Esophagus muscularis mucosa (tissue), 4 donors: Measurements from ENCODE around the gene TANGO2. TPM values are rescaled to one million over a fixed set of nuclear protein-coding genes. Genes with fewer than 3 reads are reported as not detected.
A peak's percentile ranks its signal among the peaks of the same experiment; 100 is the strongest.

ENCODE experiments used
- DNase-seq: peaks from one replicate; pipeline ENCODE4 v3.0.0-alpha.2; 2017; ENCODE audit errors: extremely low spot score
- H3K27ac ChIP-seq, 4 donors: fragments of 200-600 bp; sonication (generic); replicated peaks in 1 of 4; 1 replicate in 3 of 4; 2 replicates in 1 of 4; pipeline ENCODE4 v1.5.1; 2016 to 2019; ENCODE audit warnings: mild to moderate bottlenecking in 1 of 4
- H3K27me3 ChIP-seq, 4 donors: fragments of 200-600 bp; sonication (generic); one replicate each; pipeline versions ENCODE4 v1.5.1 to v1.6.0; 2016 to 2019
- H3K36me3 ChIP-seq, 4 donors: fragments of 200-600 bp; sonication (generic); one replicate each; pipeline ENCODE4 v1.5.1; 2016 to 2019
- H3K4me1 ChIP-seq, 4 donors: fragments of 200-600 bp; sonication (generic); one replicate each; pipeline ENCODE4 v1.5.1; 2016 to 2019
- H3K4me3 ChIP-seq, 4 donors: fragments of 200-600 bp; sonication (generic); 1 replicate in 2 of 4; 2 replicates in 2 of 4; pipeline ENCODE4 v1.5.1; 2016 to 2019; ENCODE audit warnings: mild to moderate bottlenecking in 4 of 4, moderate library complexity in 1 of 4
- H3K9me3 ChIP-seq, 4 donors: fragments of 200-600 bp; sonication (generic); 1 replicate in 3 of 4; 2 replicates in 1 of 4; pipeline ENCODE4 v1.5.1; 2016 to 2019
- EP300 ChIP-seq: sonication (generic); formaldehyde crosslinking; IDR thresholded peaks from one replicate; pipeline ENCODE4 v1.6.1; 2017; ENCODE audit warnings: antibody characterized with exemption
- POLR2A ChIP-seq: fragments of 450-650 bp; IDR thresholded peaks from one replicate; pipeline ENCODE4 v1.6.1; 2017; ENCODE audit warnings: antibody characterized with exemption, moderate library complexity, mild to moderate bottlenecking, low read depth
- POLR2AphosphoS5 ChIP-seq, 2 donors: sonication (generic); formaldehyde crosslinking; IDR thresholded peaks; one replicate each; pipeline ENCODE4 v1.6.1; 2017; ENCODE audit warnings: antibody characterized with exemption in 2 of 2
- WGBS: methylation state at CpG from one replicate; pipeline ENCODE4 v1.1.5; 2018; 5-methylcytosine and 5-hydroxymethylcytosine counted together
- intact Hi-C: fragments of 100-400 bp; cut with DNase I; formaldehyde crosslinking; loops from one replicate; pipeline ENCODE4 v1.15.1; 2023
- small RNA-seq, 3 donors: library from RNA; depleted of rRNA; stranded (forward); fragments of <200 nt; gene quantifications; one replicate each; pipeline ENCODE3, GENCODE V24; 2016
- total RNA-seq, 4 donors: library from RNA; depleted of rRNA; stranded (reverse); fragments of >200 nt; gene quantifications; one replicate each; pipeline versions ENCODE4 v1.1.0 to v1.2.1, GENCODE V29; 2016
- TF ChIP-seq, protein P1 (sequence below), 3 experiments: fragments of 200-600 bp in 2 of 3; fragments of 450-650 bp in 1 of 3; sonication (generic) in 2 of 3; IDR thresholded peaks; one replicate each; pipeline ENCODE4 v1.5.1; 2017 to 2019; ENCODE audit warnings: antibody characterized with exemption in 3 of 3, mild to moderate bottlenecking in 2 of 3, moderate library complexity in 1 of 3

TANGO2 gene
- total RNA-seq, 4 donors from 2014 or later: 37.1 to 44.4 (median 42.3) TPM

DNA sequence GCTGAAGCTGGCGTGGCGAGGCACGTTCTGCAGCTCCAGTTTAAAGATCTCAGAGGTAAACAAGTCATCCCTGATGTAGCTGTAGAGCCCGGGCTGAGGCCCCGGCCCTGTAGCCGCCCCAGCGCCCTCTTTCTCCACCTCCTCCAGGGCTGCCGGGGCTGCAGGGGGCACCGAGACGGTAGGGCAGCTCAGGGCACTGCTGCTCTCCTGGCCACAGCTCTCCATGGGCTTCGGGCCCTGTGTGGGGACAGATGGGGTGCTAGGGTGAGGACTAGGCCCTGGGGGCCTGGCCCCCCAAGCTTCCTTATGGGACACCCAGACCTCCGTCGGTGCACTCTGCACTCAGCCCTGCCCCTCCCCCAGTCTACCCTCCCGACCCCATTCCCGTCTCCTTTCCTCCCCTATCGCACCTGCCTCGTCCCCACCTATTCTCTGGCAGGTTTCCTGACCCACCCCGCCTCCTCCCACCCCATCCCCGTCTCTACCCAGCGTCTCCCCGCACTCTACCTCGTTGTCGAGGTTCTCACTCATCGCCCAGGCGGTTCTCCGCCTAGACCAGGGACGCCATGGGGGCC lies 95.6 kb downstream of the TANGO2 start:
- Histone ChIP-seq H3K9me3 (no peaks in the 10 kb centered on the region), H3K27me3 (no peaks in the 10 kb centered on the region), H3K4me3 (peak overlapping the region; percentile 80 to 91 (median 86)), H3K36me3 (peaks cover 32 to 73% (median 69%) of the 10 kb centered on the region in 4 donors), H3K27ac (peak overlapping the region; percentile 85 to 91 (median 88)), H3K4me1 (peaks cover 35 to 64% (median 51%) of the 10 kb centered on the region in 4 donors)
- 8% methylated on average over 20 of the region's 27 CpGs for WGBS
- TF ChIP-seq, protein P1, sequence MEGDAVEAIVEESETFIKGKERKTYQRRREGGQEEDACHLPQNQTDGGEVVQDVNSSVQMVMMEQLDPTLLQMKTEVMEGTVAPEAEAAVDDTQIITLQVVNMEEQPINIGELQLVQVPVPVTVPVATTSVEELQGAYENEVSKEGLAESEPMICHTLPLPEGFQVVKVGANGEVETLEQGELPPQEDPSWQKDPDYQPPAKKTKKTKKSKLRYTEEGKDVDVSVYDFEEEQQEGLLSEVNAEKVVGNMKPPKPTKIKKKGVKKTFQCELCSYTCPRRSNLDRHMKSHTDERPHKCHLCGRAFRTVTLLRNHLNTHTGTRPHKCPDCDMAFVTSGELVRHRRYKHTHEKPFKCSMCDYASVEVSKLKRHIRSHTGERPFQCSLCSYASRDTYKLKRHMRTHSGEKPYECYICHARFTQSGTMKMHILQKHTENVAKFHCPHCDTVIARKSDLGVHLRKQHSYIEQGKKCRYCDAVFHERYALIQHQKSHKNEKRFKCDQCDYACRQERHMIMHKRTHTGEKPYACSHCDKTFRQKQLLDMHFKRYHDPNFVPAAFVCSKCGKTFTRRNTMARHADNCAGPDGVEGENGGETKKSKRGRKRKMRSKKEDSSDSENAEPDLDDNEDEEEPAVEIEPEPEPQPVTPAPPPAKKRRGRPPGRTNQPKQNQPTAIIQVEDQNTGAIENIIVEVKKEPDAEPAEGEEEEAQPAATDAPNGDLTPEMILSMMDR (IDR thresholded peaks at IDR 0.05): no peak
- TF ChIP-seq EP300 (no peak), POLR2AphosphoS5 (IDR thresholded peaks at IDR 0.05) (no peak), POLR2A (no peak)
- intact Hi-C loops: no loop called here
- DNase-seq: no peak

Small RNA genes within 50 kb of the gene (small RNA-seq; reads per million reads assigned to genes)
- gene MIR185: 0.83 to 2.0 (median 1.5) reads per million in 3 donors
- 0 to 0.17 (median 0) reads per million in 3 donors for gene MIR6816
- gene RF00017: 0 reads per million in 3 donors

Other genes with a start within 250 kb of the TANGO2 start
- 1 to 10 TPM; 4.6 to 8.7 (median 6.8) TPM for gene GNB1L, start 166.2 kb upstream of the TANGO2 start, total RNA-seq
- 10 to 100 TPM in 2 of 4 donors, 1 to 10 TPM in 2; 5.6 to 14.8 (median 11.1) TPM for gene RTL10, start 166.2 kb upstream of the TANGO2 start, total RNA-seq
- 100 to 1,000 TPM; 141 to 231 (median 196) TPM for gene COMT, start 79.3 kb upstream of the TANGO2 start, total RNA-seq
- 10 to 100 TPM; 12.9 to 27.2 (median 23.9) TPM for gene TXNRD2, start 79.3 kb upstream of the TANGO2 start, total RNA-seq
- 10 to 100 TPM; 31.1 to 55.8 (median 44.6) TPM for gene ARVCF, start 4.3 kb upstream of the TANGO2 start, total RNA-seq
- gene DGCR8, start 59.1 kb downstream of the TANGO2 start, total RNA-seq: 10 to 100 TPM; 16.9 to 26.6 (median 19.6) TPM
- 100 to 1,000 TPM; 116 to 180 (median 140) TPM for gene RANBP1, start 95.0 kb downstream of the TANGO2 start, total RNA-seq
- gene TRMT2A, start 96.1 kb downstream of the TANGO2 start, total RNA-seq: 10 to 100 TPM; 34.0 to 36.7 (median 35.0) TPM
- 10 to 100 TPM; 11.8 to 33.2 (median 23.8) TPM for gene ZDHHC8, start 110.7 kb downstream of the TANGO2 start, total RNA-seq
- 1 to 10 TPM in 1 of 4 donors, under 1 TPM in 3; 0.17 to 1.4 (median 0.64) TPM for gene CCDC188, start 129.9 kb downstream of the TANGO2 start, total RNA-seq
- 1 to 10 TPM in 2 of 4 donors, not detected in 2; 1.8 to 2.2 TPM for gene RTN4R, start 247.2 kb downstream of the TANGO2 start, total RNA-seq